Upper lobe of left lung (tissue), 6 donors: ENCODE results near the gene GNB1L. TPM values are rescaled to one million over a fixed set of nuclear protein-coding genes. Genes with fewer than 3 reads are reported as not detected.

Experiments
- ATAC-seq, 2 donors: fragments of 200-7000 bp; cut with Tn5 transposase; one replicate each; pipeline ENCODE4 v1.9.1; 2022; ENCODE audit warnings: mild to moderate bottlenecking in 2 of 2, moderate library complexity in 2 of 2; ENCODE audit not compliant: low FRiP score in 2 of 2
- DNase-seq, 2 donors: peaks; one replicate each; pipeline ENCODE4 v3.0.0-alpha.2; 2019 to 2020
- H3K27ac ChIP-seq, 4 donors: fragments of 200-600 bp; sonication (generic); one replicate each; pipeline ENCODE4 v1.5.1; 2016 to 2019
- H3K27me3 ChIP-seq, 4 donors: fragments of 200-600 bp; sonication (generic); one replicate each; pipeline ENCODE4 v1.5.1; 2017 to 2019
- H3K36me3 ChIP-seq, 4 donors: fragments of 200-600 bp; sonication (generic); one replicate each; pipeline ENCODE4 v1.5.1; 2016 to 2019
- H3K4me1 ChIP-seq, 4 donors: fragments of 200-600 bp; sonication (generic); one replicate each; pipeline ENCODE4 v1.5.1; 2018 to 2019
- H3K4me3 ChIP-seq, 4 donors: fragments of 200-600 bp; sonication (generic); one replicate each; pipeline ENCODE4 v1.5.1; 2017 to 2019; ENCODE audit warnings: mild to moderate bottlenecking in 2 of 4, moderate library complexity in 1 of 4
- H3K9me3 ChIP-seq, 4 donors: fragments of 200-600 bp; sonication (generic); one replicate each; pipeline ENCODE4 v1.5.1; 2018 to 2019
- EP300 ChIP-seq, 4 donors: sonication (generic); formaldehyde crosslinking; IDR thresholded peaks; one replicate each; pipeline ENCODE4 v1.5.1; 2017; ENCODE audit warnings: antibody characterized with exemption in 4 of 4, control low read depth in 2 of 4
- POLR2A ChIP-seq, 4 donors: fragments of 450-650 bp; IDR thresholded peaks; one replicate each; pipeline ENCODE4 v1.5.1; 2016 to 2017; ENCODE audit warnings: antibody characterized with exemption in 4 of 4, mild to moderate bottlenecking in 2 of 4
- POLR2AphosphoS5 ChIP-seq, 2 donors: sonication (generic); formaldehyde crosslinking; IDR thresholded peaks; one replicate each; pipeline ENCODE4 v1.5.1; 2017; ENCODE audit warnings: antibody characterized with exemption in 2 of 2
- WGBS, 2 donors: methylation state at CpG; one replicate each; pipeline ENCODE4 v1.1.5; 2017 to 2018; 5-methylcytosine and 5-hydroxymethylcytosine counted together
- total RNA-seq, 6 donors: library from RNA; depleted of rRNA in 4 of 6; stranded (reverse); fragments of >200 nt in 4 of 6; gene quantifications; one replicate each; pipeline versions ENCODE4 v1.1.0 to v1.2.1, GENCODE V29; 2016 to 2021
- TF ChIP-seq, protein P1 (sequence below), 6 experiments: fragments of 450-650 bp in 4 of 6; fragments of 200-600 bp in 2 of 6; sonication (generic) in 2 of 6; IDR thresholded peaks; one replicate each; pipeline ENCODE4 v1.5.1; 2016 to 2019; ENCODE audit warnings: antibody characterized with exemption in 6 of 6
- donor health status: DM: no; HTN: no; CAD: no; lungs with moderate emphysema.
- donor health status: DM: no; HTN: yes; CAD: no; lungs with severe emphysema.

GNB1L gene
- total RNA-seq, 6 donors from 2014 or later = 0.78 to 11.1 (median 6.8) TPM

DNA sequence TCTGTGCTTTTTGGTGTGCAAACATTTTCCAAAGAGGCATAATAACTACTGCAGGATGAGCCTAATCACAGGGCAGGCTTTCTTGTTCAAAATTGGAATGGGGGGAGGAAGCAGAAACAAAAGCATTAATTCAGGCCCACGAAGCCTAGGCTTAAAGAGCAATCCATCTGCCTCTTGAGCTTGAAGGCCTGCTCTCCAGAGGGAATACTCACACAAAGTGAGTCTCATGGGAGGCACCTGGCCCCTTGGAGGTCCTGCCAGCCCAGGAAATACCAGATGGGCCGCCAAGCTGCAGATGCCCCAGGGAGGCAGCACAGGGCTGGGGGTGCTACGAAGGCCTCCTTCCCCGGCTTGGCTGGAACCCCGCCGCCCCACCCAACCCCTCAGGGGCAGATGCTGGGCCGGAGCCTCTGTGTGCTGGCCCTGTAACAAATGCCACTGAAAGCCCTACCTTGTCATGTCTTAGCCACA is 47.6 kb upstream of the GNB1L start:
- H3K4me3 ChIP-seq = no peak overlapping the region
- H3K27ac ChIP-seq = no peak overlapping the region
- H3K36me3 ChIP-seq = peaks cover 0 to 51% (median 27%) of the 10 kb centered on the region in 4 donors
- H3K9me3 ChIP-seq = no peaks in the 10 kb centered on the region
- ATAC-seq = no peak
- 88 to 89% methylated on average over 7 of the region's 7 CpGs for WGBS, 2 donors
- no peak for DNase-seq
- no peaks in the 10 kb centered on the region for H3K4me1 ChIP-seq
- H3K27me3 ChIP-seq = no peaks in the 10 kb centered on the region
- TF ChIP-seq POLR2AphosphoS5 (IDR thresholded peaks at IDR 0.05) (no peak), EP300 (IDR thresholded peaks at IDR 0.05) (no peak), POLR2A (IDR thresholded peaks at IDR 0.05) (no peak)
- TF ChIP-seq, protein P1, sequence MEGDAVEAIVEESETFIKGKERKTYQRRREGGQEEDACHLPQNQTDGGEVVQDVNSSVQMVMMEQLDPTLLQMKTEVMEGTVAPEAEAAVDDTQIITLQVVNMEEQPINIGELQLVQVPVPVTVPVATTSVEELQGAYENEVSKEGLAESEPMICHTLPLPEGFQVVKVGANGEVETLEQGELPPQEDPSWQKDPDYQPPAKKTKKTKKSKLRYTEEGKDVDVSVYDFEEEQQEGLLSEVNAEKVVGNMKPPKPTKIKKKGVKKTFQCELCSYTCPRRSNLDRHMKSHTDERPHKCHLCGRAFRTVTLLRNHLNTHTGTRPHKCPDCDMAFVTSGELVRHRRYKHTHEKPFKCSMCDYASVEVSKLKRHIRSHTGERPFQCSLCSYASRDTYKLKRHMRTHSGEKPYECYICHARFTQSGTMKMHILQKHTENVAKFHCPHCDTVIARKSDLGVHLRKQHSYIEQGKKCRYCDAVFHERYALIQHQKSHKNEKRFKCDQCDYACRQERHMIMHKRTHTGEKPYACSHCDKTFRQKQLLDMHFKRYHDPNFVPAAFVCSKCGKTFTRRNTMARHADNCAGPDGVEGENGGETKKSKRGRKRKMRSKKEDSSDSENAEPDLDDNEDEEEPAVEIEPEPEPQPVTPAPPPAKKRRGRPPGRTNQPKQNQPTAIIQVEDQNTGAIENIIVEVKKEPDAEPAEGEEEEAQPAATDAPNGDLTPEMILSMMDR (IDR thresholded peaks at IDR 0.05) = no peak

DNA sequence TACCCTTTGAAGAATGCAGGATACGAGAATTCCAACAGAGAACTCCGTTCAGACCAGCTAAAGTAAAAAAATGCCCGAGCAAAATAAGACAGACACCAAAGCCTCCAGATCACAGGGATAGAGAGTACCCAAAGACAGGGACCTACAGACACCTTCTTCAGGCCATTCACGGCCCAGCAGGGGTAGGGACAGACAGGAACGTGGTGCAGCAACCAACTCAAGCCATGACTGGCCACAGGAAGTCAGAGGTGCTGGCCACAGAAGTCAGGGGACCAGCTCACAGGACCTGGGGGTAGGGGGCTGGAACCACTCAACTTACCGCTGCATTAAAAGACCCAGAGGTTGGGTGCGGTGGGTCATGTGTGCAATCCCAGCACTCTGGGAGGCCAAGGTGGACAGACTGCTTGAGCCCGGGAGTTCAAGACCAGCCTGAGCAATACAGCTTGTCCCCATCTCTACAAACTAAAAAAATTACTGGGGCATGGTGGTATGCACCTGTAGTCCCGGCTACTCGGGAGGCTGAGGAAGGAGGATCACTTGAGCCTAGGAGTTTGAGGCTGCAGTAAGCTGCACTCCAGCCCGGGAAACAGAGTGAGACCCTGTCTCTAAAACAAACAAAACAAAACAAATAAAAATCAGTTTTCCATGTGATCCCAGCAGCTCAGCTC is 47.0 kb upstream of the GNB1L start:
- no peak overlapping the region for H3K4me3 ChIP-seq
- ATAC-seq (no peak), DNase-seq (no peak)
- H3K9me3 ChIP-seq = no peaks in the 10 kb centered on the region
- WGBS, 2 donors = 90% methylated on average over 11 of the region's 11 CpGs
- no peak overlapping the region for H3K27ac ChIP-seq
- H3K27me3 ChIP-seq = no peaks in the 10 kb centered on the region
- no peaks in the 10 kb centered on the region for H3K4me1 ChIP-seq
- TF ChIP-seq POLR2AphosphoS5 (IDR thresholded peaks at IDR 0.05) (no peak), POLR2A (IDR thresholded peaks at IDR 0.05) (no peak), EP300 (IDR thresholded peaks at IDR 0.05) (no peak)
- TF ChIP-seq, protein P1 (IDR thresholded peaks at IDR 0.05) = no peak
- peaks cover 0 to 51% (median 27%) of the 10 kb centered on the region in 4 donors for H3K36me3 ChIP-seq

DNA sequence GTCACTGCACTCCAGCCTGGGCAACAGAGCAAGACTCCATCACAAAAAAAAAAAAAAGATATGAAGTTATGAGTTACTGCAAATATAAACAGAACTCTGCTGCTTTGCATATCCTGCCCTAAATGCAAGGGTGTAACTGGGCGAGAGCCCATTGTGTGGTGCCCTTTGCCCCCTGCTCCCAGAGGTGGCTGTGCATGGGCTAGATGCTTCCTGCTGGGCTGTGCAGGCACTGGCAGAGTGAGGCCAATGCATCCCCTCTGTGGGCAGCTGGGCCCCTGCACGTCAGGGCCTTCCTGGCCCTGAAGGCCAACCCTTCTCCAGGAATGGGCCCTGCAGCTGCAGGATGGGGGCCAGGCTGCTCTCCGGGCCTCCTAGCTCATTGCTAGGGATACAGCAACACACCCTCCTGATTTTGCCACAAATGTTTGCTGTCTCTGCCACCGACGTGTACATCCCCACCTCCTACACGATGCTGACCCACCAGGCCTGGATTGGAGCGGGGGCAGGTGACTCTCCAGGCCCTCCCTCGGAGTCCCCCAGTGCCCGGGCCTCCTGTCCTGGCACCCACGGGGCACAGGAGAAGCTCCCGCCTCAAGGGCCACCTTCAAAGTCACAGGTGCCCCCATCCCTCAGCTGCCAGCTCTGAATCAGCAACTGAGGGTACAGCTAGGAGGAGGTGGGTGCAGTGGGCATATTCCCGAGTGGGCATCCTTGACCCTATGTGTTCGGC is 46.2 kb upstream of the GNB1L start:
- WGBS, 2 donors = 89 to 95% methylated on average over 11 to 12 of the region's 13 CpGs
- TF ChIP-seq POLR2AphosphoS5 (IDR thresholded peaks at IDR 0.05) (no peak), POLR2A (IDR thresholded peaks at IDR 0.05) (no peak), EP300 (IDR thresholded peaks at IDR 0.05) (no peak)
- TF ChIP-seq, protein P1 (IDR thresholded peaks at IDR 0.05) = no peak
- Histone ChIP-seq H3K4me3 (no peak overlapping the region), H3K27me3 (no peaks in the 10 kb centered on the region), H3K36me3 (peaks cover 0 to 48% (median 27%) of the 10 kb centered on the region in 4 donors), H3K4me1 (no peaks in the 10 kb centered on the region), H3K9me3 (no peaks in the 10 kb centered on the region), H3K27ac (no peak overlapping the region)
- DNase-seq = no peak
- ATAC-seq = no peak

DNA sequence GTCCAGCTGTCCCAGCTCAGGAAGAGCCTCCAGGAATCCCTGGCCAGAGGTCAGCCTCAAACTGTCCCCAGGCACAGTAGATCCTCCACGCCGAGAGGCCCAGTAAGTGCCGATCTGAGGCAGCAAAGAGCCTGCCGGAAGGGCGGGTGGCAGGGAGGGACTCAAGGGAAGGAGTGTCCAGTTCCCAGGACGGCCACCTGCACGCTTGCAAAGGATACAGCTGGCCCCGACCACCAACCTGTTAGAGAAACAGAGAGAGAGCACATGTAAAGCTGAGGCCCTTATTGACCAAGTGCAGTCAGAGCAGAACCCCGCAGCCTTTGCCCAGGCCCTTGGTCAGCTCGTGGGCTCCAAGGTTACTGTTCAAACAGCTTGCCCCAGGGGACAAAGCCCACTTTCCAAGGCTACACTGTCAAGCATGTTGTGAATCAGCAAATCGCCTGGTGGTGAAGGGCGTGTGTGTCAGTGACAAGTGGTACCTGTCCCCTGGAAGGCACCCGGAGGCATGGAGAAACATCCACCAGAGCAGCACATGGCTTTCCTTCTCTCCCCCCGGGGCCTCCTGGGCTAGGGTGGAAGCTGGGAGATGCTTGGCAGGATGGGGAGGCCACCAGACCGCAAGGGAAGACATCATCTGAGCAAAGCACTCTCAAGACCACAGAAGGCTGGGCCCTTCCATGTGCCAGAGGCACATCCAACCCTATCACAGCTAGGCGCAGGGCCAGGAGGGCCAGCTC is 44.3 kb upstream of the GNB1L start:
- Histone ChIP-seq H3K36me3 (peaks cover 0 to 62% (median 26%) of the 10 kb centered on the region in 4 donors), H3K4me1 (no peaks in the 10 kb centered on the region), H3K4me3 (no peak overlapping the region), H3K9me3 (no peaks in the 10 kb centered on the region), H3K27ac (no peak overlapping the region), H3K27me3 (no peaks in the 10 kb centered on the region)
- DNase-seq = no peak
- WGBS, 2 donors = 93 to 94% methylated on average over 7 to 16 of the region's 16 CpGs
- ATAC-seq = no peak
- TF ChIP-seq POLR2A (IDR thresholded peaks at IDR 0.05) (no peak), EP300 (IDR thresholded peaks at IDR 0.05) (no peak), POLR2AphosphoS5 (IDR thresholded peaks at IDR 0.05) (no peak)
- TF ChIP-seq, protein P1 (IDR thresholded peaks at IDR 0.05) = no peak
